ENCODE results near the gene SH3BGR. TPM values are rescaled to one million over a fixed set of nuclear protein-coding genes. Genes with fewer than 3 reads are reported as not detected.

The SH3BGR gene
- total and polyA plus RNA-seq, 2 donors from 2014 or later = 4.0 to 12.2 TPM

GRCh38 chr21:39511102-39511501 is 59.3 kb downstream of the SH3BGR start:
- Histone ChIP-seq H3K4me1 (ENCODE audit: control insufficient read depth in 2 of 3, insufficient read depth in 2 of 3, low read depth in 1 of 3, low read length in 3 of 3) (no peaks in the 10 kb centered on the region), H3K9me3 (ENCODE audit: control insufficient read depth in 2 of 3, insufficient read depth in 1 of 3, low read length in 3 of 3) (no peaks in the 10 kb centered on the region), H3K4me3 (ENCODE audit: low read length in 3 of 3) (no peak overlapping the region), H3K36me3 (ENCODE audit: control insufficient read depth in 2 of 3, insufficient read depth in 3 of 3, low read length in 3 of 3) (no peaks in the 10 kb centered on the region), H3K9ac (ENCODE audit: low read length in 3 of 3) (no peak overlapping the region), H3K27ac (ENCODE audit: low read depth in 2 of 2, low read length in 2 of 2) (no peak overlapping the region), H3K27me3 (ENCODE audit: control insufficient read depth, insufficient read depth, low read length) (no peaks in the 10 kb centered on the region)
- FAIRE-seq (no peak), DNase-seq (no peak)
- no peak for TF ChIP-seq CTCF (IDR thresholded peaks at IDR 0.05; ENCODE audit: borderline replicate concordance, extremely low read depth, insufficient read depth)
- intact Hi-C loops (cut with DNase I) = no loop called here

- no peak for TF ChIP-seq CTCF (IDR thresholded peaks at IDR 0.05; ENCODE audit: borderline replicate concordance, extremely low read depth, insufficient read depth)
- DNase-seq (no peak), FAIRE-seq (no peak)
- H3K4me3 ChIP-seq (ENCODE audit: low read length in 3 of 3) = no peak overlapping the region
- no peaks in the 10 kb centered on the region for H3K27me3 ChIP-seq (ENCODE audit: control insufficient read depth, insufficient read depth, low read length)
- H3K4me1 ChIP-seq (ENCODE audit: control insufficient read depth in 2 of 3, insufficient read depth in 2 of 3, low read depth in 1 of 3, low read length in 3 of 3) = no peaks in the 10 kb centered on the region
- H3K9ac ChIP-seq (ENCODE audit: low read length in 3 of 3) = no peak overlapping the region
- H3K36me3 ChIP-seq (ENCODE audit: control insufficient read depth in 2 of 3, insufficient read depth in 3 of 3, low read length in 3 of 3) = no peaks in the 10 kb centered on the region
- intact Hi-C loops (cut with DNase I) = no loop called here
- H3K9me3 ChIP-seq (ENCODE audit: control insufficient read depth in 2 of 3, insufficient read depth in 1 of 3, low read length in 3 of 3) = no peaks in the 10 kb centered on the region
- no peak overlapping the region for H3K27ac ChIP-seq (ENCODE audit: low read depth in 2 of 2, low read length in 2 of 2)
Observed at GRCh38 chr21:39513735-39514134, 62.0 kb downstream of the SH3BGR start.

GRCh38 chr21:39515684-39516472 is 64.1 kb downstream of the SH3BGR start:
- FAIRE-seq = no peak
- DNase-seq = no peak
- H3K36me3 ChIP-seq (ENCODE audit: control insufficient read depth in 2 of 3, insufficient read depth in 3 of 3, low read length in 3 of 3) = no peaks in the 10 kb centered on the region
- H3K9ac ChIP-seq (ENCODE audit: low read length in 3 of 3) = no peak overlapping the region
- intact Hi-C loops (cut with DNase I) = loop anchor here (5.0 kb wide), 1 partner anchor 196 kb away; no protein-coding TSS in a partner anchor
- H3K4me1 ChIP-seq (ENCODE audit: control insufficient read depth in 2 of 3, insufficient read depth in 2 of 3, low read depth in 1 of 3, low read length in 3 of 3) = no peaks in the 10 kb centered on the region
- H3K4me3 ChIP-seq (ENCODE audit: low read length in 3 of 3) = no peak overlapping the region
- no peak overlapping the region for H3K27ac ChIP-seq (ENCODE audit: low read depth in 2 of 2, low read length in 2 of 2)
- no peaks in the 10 kb centered on the region for H3K9me3 ChIP-seq (ENCODE audit: control insufficient read depth in 2 of 3, insufficient read depth in 1 of 3, low read length in 3 of 3)
- no peaks in the 10 kb centered on the region for H3K27me3 ChIP-seq (ENCODE audit: control insufficient read depth, insufficient read depth, low read length)
- no peak for TF ChIP-seq CTCF (IDR thresholded peaks at IDR 0.05; ENCODE audit: borderline replicate concordance, extremely low read depth, insufficient read depth)
